HUDEP-2 (cell line): ENCODE results near the gene MBNL1.

Source experiments
- DNase-seq, 76 experiments: peaks; one replicate each; lab custom pipeline; 2025; ENCODE audit not compliant: unreplicated experiment in 76 of 76; lab: John Stamatoyannopoulos, UW

The MBNL1 gene

DNA sequence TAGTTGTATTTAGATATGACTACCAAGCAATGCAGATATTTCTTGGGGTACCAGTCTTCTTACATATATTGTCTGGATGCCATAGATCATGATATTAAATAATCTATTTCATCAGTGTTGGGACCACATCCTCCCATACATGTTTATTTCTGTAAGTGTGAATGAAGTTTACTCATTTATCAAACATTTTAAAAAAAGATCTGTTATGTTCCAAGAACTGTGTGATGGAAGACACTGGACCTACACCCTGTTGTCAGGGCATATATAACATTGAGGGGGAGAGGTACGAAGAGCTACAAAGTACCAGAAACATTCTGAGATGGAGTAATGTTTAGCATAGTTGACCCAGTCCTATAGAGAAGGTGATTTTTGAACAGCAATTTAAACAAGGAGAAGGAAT is 26.6 kb downstream of the MBNL1 start:
- no peak for DNase-seq

DNA sequence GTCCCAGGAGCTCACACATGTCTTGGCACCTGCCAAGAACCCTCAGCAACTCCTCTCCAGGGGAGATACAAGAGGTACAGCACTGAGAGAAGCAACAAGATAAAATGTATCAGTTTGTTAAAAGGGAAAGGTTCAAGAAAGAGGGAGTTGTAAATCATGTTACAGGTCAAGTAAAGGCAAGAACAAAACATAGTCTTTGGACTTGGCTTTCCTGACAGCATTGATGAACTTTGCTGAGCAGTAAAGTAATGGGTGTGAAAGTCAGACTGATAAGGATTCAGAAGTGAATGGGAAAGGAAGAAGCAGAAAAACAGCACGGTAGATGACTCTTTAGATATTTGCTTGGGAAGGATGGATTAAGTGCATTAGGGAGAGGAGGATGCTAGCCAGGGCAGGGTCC is 27.1 kb downstream of the MBNL1 start:
- DNase-seq = no peak

GRCh38 chr3:152296382-152296781 is 27.7 kb downstream of the MBNL1 start:
- no peak for DNase-seq

DNA sequence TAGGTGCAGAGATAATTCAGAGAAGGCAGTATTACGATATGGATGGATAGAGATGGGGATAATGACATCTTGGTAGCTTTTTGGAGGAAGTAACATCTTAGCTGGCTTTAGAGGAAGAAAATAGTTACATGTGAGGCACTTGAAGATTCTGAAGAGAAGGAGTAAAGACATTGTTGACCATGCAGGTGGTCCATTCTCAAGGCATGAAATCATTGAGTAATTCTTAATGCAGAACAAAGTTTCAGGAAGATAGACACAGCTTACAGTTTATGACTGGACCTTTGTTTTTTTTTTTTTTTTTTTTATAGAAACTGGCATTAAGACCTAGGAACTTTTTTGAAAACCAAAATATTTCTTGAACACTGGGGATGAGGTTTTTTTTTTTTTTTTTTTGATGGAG is 28.2 kb downstream of the MBNL1 start:
- DNase-seq = no peak

DNA sequence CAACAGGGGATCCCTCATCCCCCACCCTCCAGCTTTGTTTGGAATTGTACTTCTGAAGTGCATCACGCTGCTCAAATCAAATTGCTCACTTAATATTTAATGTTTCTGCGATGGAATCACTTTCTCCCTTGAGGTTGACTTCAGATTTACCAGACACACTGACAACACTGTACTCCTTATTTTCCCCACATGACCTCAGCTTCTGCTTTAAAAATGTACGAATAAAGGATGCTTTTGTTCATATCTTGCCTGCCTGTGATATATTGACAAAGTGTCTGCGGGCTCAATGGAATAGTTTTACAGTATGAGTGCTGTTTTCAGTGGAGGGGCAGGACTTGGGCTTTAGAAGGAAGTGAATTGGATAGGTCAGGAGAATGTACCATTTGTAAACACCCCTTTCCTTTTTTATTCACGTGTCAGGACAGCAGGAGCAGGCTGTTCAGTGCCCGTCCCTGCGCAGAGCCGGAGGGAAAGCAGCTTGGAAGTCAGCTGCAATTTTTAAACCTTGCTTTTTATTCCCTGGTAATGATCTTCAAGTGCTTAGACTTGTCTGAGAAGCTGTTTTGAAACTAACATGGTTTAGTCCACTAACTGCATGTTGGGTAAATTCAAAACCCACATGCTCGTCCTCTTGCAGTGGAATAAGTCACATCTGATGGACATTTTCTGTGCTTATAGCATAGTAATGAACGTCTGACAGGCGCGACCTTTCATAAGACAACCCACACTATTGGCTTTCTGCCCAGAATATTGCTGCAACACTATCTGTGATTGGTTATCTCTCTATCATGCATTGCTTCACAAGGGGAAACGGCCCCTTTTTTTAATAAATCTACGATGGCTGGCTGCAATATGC is 29.9 kb downstream of the MBNL1 start:
- DNase-seq = peak in 70 of 76 experiments; percentile 11 to 91 (median 63)

GRCh38 chr3:152299249-152299976 is 30.7 kb downstream of the MBNL1 start:
- no peak for DNase-seq

GRCh38 chr3:152300029-152300731 is 31.5 kb downstream of the MBNL1 start:
- no peak for DNase-seq

GRCh38 chr3:152301745-152302181 is 33.0 kb downstream of the MBNL1 start:
- no peak for DNase-seq

GRCh38 chr3:152302521-152303021 is 33.8 kb downstream of the MBNL1 start:
- no peak for DNase-seq

GRCh38 chr3:152304160-152304559 is 35.4 kb downstream of the MBNL1 start:
- DNase-seq = no peak

DNA sequence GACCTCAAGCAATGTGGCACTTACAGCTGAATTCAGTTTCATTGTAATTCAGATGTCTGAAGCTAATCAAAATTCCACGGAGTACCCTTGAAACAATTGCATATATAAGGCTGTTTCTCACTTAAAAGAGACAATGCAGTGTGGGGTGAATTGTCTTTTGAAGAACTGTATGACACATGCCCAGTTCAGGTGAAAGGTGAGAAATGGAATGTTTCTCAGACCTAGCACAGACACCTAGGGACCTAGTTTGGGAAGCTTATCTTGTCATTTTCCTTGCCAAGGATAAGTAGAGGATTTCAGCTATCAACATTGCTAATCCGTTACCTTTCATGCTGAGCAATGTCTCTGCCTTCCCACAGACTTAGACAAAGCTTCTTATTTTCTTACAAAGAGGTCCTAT is 36.3 kb downstream of the MBNL1 start:
- no peak for DNase-seq

DNA sequence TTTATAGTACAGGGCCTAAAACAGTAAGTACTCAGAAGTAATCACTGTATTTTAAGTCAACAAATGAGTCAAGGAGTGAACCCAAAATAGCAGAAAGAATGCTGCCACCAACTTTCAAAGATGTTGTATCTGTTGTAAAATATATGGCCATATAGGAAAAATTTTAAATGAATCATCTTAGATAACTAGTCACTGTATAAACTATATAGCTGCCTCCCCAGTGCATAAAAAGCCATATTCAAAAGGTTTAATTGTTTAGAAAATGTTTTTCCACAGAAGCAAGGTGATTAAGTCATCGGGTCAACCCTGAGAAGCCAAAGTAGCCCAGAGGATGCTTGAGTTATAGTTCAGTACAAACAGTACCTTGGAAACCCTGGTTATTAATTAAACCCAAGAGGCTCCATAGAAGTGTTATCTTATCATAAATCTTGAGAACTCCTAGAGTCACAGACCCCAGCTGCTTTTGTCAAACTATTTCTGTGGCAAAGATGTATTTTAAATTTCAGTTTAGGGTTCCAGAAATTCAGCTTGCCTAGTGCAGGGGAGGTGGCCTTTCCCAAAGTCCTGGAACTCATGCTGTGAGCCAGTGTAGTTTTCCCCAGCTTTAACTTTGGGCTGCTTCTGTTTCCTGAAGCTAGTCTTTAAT is 39.2 kb downstream of the MBNL1 start:
- DNase-seq = no peak

DNA sequence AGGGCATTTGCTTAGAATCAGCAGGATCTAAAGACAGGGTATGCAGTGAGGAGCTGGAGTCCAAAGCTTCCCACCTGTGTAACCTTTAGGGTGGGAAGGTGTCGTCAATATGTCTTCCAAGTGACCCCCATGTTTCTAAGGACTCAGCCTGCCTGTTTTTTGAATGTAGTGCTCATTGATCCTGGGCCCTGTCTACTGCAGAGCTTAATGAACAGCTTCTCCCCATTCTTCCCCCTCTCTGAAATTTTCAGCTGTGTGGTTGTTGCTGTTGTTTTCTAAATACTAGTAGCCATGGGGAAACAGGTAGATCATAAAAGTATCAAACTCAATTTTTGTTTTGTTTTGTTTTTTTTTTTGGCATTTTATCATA is 39.7 kb downstream of the MBNL1 start:
- DNase-seq = no peak

DNA sequence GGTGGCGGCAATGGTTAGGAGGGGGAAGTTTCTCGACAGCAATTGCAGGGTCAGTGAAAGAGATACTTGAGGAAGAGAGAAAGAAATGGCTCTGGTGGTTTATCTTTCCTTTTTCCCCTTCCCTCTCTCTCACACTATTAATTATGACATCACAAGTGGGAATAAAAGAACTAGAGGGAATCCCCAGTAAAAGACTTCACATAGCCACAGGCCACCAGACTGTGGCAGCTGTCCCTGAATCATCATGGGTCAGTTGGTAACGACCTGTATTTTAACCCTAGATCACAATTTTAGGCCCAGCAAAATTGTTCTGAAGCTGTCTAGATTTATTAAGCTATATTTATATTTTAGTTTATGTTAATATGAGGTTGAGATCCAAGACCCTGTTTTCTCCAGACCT is 40.3 kb downstream of the MBNL1 start:
- no peak for DNase-seq

DNA sequence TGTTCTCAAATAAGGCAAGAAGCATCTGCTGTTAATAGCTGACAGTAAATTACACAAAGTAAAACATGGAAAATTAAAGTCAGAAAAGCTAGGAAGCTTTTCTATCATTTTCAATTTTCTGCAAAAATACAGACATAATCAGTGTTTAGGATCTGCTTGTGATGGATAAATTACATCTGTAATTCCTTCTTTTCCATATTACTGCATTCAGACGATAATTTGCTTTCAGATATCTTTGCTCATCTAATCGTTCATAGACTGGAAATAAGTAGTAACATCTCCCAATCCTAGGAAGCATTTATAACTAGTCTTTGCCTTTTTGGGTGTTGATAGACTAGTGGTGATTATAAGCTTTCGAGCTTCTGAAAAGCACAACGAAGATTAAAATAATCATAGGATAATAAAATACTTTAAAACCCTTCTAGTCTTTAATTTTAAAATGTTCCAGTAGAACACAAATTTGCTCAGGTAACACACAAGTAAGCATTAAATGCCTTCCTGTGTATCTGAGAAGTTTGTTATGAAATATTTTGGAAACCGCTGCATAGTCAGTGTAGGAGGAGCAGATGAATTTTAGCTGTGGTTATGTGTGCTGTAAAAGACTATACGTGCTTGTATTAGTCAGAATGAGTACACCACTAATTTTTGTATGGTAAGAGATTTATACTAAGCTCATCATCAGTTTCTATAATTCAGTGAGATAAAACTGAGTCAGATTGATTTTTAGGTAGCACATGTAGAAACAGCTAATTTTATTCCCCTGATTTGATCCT is 41.0 kb downstream of the MBNL1 start:
- DNase-seq = no peak

DNA sequence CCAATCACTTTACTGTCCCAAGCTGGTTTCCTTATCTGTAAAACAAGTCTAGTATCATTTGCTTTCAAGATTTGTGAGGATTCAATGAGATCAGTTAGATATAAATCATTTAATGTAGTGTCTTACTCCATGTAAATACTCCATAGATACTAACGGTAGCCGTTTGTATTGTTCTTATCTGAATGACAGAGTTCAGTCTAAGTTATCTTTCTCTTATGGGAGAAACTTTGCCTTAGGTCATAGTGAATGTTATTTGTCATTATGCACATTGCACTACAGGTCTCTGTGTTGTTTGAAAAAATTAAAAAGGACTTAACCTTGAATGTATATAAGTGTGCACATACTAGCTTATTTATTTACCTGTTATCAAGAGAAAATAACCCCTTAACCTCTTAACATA is 44.7 kb downstream of the MBNL1 start:
- DNase-seq = peak in 1 of 76 experiments; percentile 42

GRCh38 chr3:152313914-152314313 is 45.2 kb downstream of the MBNL1 start:
- no peak for DNase-seq

DNA sequence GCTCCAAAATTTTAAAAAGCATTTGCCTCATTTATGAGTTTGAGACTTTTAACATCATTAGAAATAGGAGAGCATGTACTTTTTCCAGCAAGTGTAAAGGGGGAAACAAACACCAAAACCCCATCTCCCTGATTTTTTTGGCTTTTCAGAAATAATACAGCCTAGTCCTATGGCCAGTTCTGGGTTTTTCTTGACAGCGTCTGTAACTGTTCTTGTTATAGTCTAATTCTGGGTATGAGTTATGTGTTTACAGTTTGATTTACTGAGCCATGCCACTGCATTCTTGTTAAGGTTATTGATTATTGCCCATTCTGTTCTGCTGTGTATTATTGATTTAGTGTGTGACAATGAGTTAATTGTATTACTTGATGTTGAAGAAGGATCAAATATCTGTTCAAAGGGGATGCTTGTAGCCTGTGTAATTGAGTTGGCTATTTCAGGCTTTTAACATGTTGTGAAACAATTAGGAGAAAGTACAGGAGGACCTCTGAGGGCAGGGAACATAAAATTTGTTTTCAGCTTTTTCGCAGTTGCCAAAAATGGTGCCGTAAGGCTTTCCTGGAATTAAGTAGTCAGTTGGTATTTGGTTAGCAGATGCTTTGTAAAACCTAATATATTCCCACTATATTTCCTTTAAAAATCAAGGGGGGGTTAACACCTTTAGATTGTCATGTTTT is 46.1 kb downstream of the MBNL1 start:
- DNase-seq = no peak

DNA sequence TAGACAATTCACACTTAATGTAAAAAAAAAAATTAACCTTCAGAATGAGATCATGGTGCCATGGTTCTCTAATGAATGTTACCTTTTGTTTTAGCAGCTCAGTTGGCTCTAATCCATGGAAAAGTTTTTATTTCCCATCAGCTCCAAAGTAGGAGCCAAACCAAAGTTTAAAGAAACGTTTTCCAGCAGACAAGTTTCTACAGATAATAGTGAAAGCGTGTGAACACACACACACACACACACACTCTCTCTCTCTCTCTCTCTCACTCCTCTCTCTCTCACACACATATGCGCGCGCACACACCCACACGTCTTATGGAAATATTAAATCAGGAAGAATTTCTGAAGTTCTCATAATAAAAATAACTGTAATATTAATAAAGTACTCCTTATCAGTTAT is 46.9 kb downstream of the MBNL1 start:
- no peak for DNase-seq
